Measurements from ENCODE around the gene AFTPH. TPM values are rescaled to one million over a fixed set of nuclear protein-coding genes. Genes with fewer than 3 reads are reported as not detected.

Gene AFTPH
- total RNA-seq, 1 experiment from 2014 or later, result 17.9 TPM

DNA sequence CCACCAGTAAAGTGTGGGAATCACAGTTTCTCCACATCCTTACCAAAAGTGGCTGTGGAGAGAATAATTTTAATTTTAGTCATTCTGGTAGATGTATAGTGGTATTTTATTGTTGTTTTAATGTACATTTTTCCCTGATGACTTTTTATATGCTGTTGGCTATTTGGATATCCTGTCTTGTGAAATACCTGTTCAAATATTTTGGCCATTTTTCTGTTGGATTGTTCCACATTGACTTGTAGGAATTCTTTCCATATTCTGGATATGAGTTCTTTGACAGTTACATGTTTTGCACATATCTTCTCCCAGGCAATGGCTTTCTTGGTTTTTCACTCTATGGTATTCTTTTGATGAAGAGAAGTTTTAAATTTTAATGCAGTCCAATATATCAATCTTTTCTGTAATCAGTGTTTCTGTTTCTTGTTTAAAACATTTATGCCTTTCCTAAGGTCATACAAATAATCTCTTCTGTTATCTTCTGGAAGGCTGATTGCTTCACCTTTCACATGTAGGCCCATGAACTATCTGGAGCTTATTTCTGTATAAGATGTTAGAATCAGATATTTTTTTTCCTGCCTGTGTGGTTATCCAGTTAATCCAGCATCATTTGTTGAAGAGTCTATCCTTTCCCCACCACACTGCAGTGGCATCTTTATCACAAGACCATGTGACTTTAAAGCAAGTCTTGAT is 19.0 kb downstream of the AFTPH start:
- no TSS peak for BruUV-seq (replicated peaks)
- ChIA-PET CTCF (no interaction called here), POLR2A (no interaction called here)
- H3K4me3 ChIP-seq (ENCODE audit: low read depth in 2 of 2, low read length in 2 of 2), result no peak overlapping the region
- no peak for DNase-seq (ENCODE audit: low read depth, low spot score)
- H3K9me3 ChIP-seq (ENCODE audit: control insufficient read depth, insufficient read depth, low read depth, low read length), result no peaks in the 10 kb centered on the region
- no peaks in the 10 kb centered on the region for H3K36me3 ChIP-seq (ENCODE audit: control insufficient read depth, insufficient read depth, low read length)
- in situ Hi-C loops (cut with HindIII; ENCODE audit: low pct_unique_long_range_greater_than_20kb, low sequenced_read_pairs) (no loop called here), intact Hi-C loops (cut with micrococcal nuclease; ENCODE audit: unreplicated experiment) (no loop called here)
- peaks cover 7% of the 10 kb centered on the region; the same call in 1 of the 2 replicates for H3K4me1 ChIP-seq (ENCODE audit: control insufficient read depth, insufficient read depth, low read length)
- H3K27ac ChIP-seq (ENCODE audit: low read length), result no peak overlapping the region
- no peak for ATAC-seq
- H3K27me3 ChIP-seq (ENCODE audit: control insufficient read depth, insufficient read depth, low read length), result no peaks in the 10 kb centered on the region
- TF ChIP-seq, protein P1, sequence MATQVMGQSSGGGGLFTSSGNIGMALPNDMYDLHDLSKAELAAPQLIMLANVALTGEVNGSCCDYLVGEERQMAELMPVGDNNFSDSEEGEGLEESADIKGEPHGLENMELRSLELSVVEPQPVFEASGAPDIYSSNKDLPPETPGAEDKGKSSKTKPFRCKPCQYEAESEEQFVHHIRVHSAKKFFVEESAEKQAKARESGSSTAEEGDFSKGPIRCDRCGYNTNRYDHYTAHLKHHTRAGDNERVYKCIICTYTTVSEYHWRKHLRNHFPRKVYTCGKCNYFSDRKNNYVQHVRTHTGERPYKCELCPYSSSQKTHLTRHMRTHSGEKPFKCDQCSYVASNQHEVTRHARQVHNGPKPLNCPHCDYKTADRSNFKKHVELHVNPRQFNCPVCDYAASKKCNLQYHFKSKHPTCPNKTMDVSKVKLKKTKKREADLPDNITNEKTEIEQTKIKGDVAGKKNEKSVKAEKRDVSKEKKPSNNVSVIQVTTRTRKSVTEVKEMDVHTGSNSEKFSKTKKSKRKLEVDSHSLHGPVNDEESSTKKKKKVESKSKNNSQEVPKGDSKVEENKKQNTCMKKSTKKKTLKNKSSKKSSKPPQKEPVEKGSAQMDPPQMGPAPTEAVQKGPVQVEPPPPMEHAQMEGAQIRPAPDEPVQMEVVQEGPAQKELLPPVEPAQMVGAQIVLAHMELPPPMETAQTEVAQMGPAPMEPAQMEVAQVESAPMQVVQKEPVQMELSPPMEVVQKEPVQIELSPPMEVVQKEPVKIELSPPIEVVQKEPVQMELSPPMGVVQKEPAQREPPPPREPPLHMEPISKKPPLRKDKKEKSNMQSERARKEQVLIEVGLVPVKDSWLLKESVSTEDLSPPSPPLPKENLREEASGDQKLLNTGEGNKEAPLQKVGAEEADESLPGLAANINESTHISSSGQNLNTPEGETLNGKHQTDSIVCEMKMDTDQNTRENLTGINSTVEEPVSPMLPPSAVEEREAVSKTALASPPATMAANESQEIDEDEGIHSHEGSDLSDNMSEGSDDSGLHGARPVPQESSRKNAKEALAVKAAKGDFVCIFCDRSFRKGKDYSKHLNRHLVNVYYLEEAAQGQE (IDR thresholded peaks at IDR 0.05; ENCODE audit: insufficient read depth in 1 of 2, low read depth in 2 of 2, low read length in 1 of 2), result no peak
- TF ChIP-seq POLR2AphosphoS5 (IDR thresholded peaks at IDR 0.05; ENCODE audit: low read depth, low read length), result no peak

DNA sequence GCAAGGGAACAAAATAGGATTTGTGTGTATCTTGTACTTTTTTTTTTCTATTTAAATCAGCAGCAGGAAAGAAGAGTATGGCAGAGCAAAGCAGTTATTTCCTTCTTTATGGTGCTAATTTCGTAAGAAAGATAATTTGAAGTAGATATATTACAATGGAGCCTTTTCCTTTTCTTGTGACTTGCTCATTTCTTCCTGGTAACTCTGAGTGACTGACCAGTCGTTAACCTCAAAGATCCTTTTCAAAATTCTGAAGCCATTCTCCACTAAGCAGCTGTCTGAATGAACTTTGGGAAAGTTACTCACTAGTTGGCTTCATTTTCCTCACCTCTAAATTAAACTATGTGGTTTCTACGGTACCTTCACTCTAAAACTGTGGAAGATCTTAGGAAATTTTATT is 24.6 kb downstream of the AFTPH start:
- no peak for ATAC-seq
- H3K27ac ChIP-seq (ENCODE audit: low read length), result no peak overlapping the region
- H3K9me3 ChIP-seq (ENCODE audit: control insufficient read depth, insufficient read depth, low read depth, low read length), result no peaks in the 10 kb centered on the region
- no peak for DNase-seq (ENCODE audit: low read depth, low spot score)
- no peaks in the 10 kb centered on the region for H3K36me3 ChIP-seq (ENCODE audit: control insufficient read depth, insufficient read depth, low read length)
- POLR2A ChIA-PET, result no interaction called here
- H3K27me3 ChIP-seq (ENCODE audit: control insufficient read depth, insufficient read depth, low read length), result no peaks in the 10 kb centered on the region
- no peaks in the 10 kb centered on the region for H3K4me1 ChIP-seq (ENCODE audit: control insufficient read depth, insufficient read depth, low read length)
- in situ Hi-C loops (cut with HindIII; ENCODE audit: low pct_unique_long_range_greater_than_20kb, low sequenced_read_pairs), result no loop called here
- TF ChIP-seq, protein P1 (IDR thresholded peaks at IDR 0.05; ENCODE audit: insufficient read depth in 1 of 2, low read depth in 2 of 2, low read length in 1 of 2), result no peak
- TF ChIP-seq POLR2AphosphoS5 (IDR thresholded peaks at IDR 0.05; ENCODE audit: low read depth, low read length), result no peak
- TF ChIP-seq, protein P2, sequence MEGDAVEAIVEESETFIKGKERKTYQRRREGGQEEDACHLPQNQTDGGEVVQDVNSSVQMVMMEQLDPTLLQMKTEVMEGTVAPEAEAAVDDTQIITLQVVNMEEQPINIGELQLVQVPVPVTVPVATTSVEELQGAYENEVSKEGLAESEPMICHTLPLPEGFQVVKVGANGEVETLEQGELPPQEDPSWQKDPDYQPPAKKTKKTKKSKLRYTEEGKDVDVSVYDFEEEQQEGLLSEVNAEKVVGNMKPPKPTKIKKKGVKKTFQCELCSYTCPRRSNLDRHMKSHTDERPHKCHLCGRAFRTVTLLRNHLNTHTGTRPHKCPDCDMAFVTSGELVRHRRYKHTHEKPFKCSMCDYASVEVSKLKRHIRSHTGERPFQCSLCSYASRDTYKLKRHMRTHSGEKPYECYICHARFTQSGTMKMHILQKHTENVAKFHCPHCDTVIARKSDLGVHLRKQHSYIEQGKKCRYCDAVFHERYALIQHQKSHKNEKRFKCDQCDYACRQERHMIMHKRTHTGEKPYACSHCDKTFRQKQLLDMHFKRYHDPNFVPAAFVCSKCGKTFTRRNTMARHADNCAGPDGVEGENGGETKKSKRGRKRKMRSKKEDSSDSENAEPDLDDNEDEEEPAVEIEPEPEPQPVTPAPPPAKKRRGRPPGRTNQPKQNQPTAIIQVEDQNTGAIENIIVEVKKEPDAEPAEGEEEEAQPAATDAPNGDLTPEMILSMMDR (IDR thresholded peaks at IDR 0.05), result no peak
- no peak overlapping the region for H3K4me3 ChIP-seq (ENCODE audit: low read depth in 2 of 2, low read length in 2 of 2)
- no TSS peak for BruUV-seq (replicated peaks)
- intact Hi-C loops (cut with micrococcal nuclease; ENCODE audit: unreplicated experiment), result no loop called here
- CTCF ChIA-PET, result no interaction called here
